Upper lobe of right lung (tissue), 1 donor: ENCODE results near the gene SRR. TPM values are rescaled to one million over a fixed set of nuclear protein-coding genes. Genes with fewer than 3 reads are reported as not detected.

Experiments
- ATAC-seq: fragments of 200-7000 bp; cut with Tn5 transposase; one replicate; pipeline ENCODE4 v1.9.1; 2020; ENCODE audit warnings: mild to moderate bottlenecking, moderate library complexity
- DNase-seq: peaks from one replicate; pipeline ENCODE4 v3.0.0-alpha.2; 2020
- H3K27ac ChIP-seq: fragments of 200-600 bp; one replicate; pipeline ENCODE4 v1.8.0; 2022
- H3K27me3 ChIP-seq: fragments of 200-600 bp; one replicate; pipeline ENCODE4 v1.8.0; 2022; ENCODE audit warnings: mild to moderate bottlenecking
- H3K36me3 ChIP-seq: fragments of 200-600 bp; one replicate; pipeline ENCODE4 v1.8.0; 2022
- H3K4me1 ChIP-seq: fragments of 200-600 bp; one replicate; pipeline ENCODE4 v1.8.0; 2022
- H3K4me3 ChIP-seq: fragments of 200-600 bp; one replicate; pipeline ENCODE4 v1.8.0; 2022; ENCODE audit warnings: mild to moderate bottlenecking
- H3K9me3 ChIP-seq: fragments of 200-600 bp; one replicate; pipeline ENCODE4 v1.8.0; 2022
- intact Hi-C: fragments of 100-400 bp; cut with DNase I; formaldehyde crosslinking; loops from one replicate; pipeline ENCODE4 v1.11.0; 2022
- total RNA-seq: library from RNA; stranded (reverse); fragmentation: NEBNext Ultra II Directional; extraction: Animal tissue kit (Norgen Biotek cat#: 25700); gene quantifications from one replicate; pipeline ENCODE4 v1.2.1, GENCODE V29; 2021
- TF ChIP-seq, protein P1 (sequence below): fragments of 200-600 bp; IDR thresholded peaks from one replicate; pipeline ENCODE4 v1.8.0; 2022; ENCODE audit warnings: antibody characterized with exemption
- donor health status: DM: no; HTN: yes; CAD: no; lungs with severe emphysema.

SRR gene
- total RNA-seq, 1 donor from 2014 or later: 6.3 TPM

- H3K36me3 ChIP-seq: peaks cover 74% of the 10 kb centered on the region
- no peaks in the 10 kb centered on the region for H3K9me3 ChIP-seq
- no peak overlapping the region for H3K4me3 ChIP-seq
- TF ChIP-seq, protein P1, sequence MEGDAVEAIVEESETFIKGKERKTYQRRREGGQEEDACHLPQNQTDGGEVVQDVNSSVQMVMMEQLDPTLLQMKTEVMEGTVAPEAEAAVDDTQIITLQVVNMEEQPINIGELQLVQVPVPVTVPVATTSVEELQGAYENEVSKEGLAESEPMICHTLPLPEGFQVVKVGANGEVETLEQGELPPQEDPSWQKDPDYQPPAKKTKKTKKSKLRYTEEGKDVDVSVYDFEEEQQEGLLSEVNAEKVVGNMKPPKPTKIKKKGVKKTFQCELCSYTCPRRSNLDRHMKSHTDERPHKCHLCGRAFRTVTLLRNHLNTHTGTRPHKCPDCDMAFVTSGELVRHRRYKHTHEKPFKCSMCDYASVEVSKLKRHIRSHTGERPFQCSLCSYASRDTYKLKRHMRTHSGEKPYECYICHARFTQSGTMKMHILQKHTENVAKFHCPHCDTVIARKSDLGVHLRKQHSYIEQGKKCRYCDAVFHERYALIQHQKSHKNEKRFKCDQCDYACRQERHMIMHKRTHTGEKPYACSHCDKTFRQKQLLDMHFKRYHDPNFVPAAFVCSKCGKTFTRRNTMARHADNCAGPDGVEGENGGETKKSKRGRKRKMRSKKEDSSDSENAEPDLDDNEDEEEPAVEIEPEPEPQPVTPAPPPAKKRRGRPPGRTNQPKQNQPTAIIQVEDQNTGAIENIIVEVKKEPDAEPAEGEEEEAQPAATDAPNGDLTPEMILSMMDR: no peak
- intact Hi-C loops: no loop called here
- no peak overlapping the region for H3K27ac ChIP-seq
- H3K27me3 ChIP-seq: no peaks in the 10 kb centered on the region
- no peak for DNase-seq
- ATAC-seq: no peak
- H3K4me1 ChIP-seq: no peaks in the 10 kb centered on the region
These were observed 20.0 kb downstream of the SRR start for GRCh38 chr17:2323629-2324314.

DNA sequence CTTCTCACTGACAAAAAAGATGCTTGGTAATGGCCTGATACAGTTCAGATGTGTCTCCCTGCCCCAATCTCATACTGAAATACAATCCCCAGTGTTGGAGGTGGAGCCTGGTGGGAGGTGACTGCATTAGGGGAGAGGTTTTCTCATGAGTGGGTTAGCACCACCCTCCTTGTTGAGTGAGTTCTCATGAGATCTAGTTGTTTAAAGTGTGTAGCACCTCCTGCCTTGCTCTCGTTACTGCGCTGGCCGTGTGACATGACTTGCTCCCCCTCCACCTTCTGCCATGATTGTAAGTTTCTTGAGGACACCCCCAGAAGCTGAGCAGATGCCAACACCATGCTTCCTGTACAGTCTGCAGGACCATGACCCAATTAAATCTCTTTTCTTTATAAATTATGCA is 27.6 kb downstream of the SRR start:
- H3K9me3 ChIP-seq: no peaks in the 10 kb centered on the region
- intact Hi-C loops: no loop called here
- no peaks in the 10 kb centered on the region for H3K27me3 ChIP-seq
- H3K4me3 ChIP-seq: no peak overlapping the region
- H3K36me3 ChIP-seq: peaks cover 88% of the 10 kb centered on the region
- no peak for ATAC-seq
- H3K27ac ChIP-seq: no peak overlapping the region
- peaks cover 12% of the 10 kb centered on the region for H3K4me1 ChIP-seq
- DNase-seq: no peak
- TF ChIP-seq, protein P1: no peak

DNA sequence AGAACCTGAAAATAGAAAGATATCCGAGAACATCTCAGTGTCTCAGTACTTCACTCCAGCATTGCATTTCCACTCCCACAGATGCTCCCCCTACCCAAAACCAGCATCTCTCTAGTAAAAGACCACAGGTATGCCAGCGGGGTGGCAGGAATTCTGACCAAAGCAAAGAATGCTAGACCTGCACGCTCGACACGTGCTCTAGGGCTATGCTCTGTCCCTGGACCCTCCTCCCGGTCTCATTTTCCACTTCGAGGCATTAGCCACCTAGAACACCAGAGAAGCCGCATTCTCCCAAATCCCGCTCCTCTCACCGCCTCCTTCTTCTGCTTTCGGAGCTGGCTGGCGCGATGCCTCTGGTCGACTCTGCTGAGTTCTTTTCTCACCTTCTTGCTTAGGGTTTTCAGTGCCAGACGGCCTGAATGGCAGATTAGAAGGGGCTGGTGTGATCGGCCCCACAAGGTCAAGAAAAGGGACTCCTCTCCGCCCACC is 32.0 kb downstream of the SRR start:
- Histone ChIP-seq H3K27me3 (no peaks in the 10 kb centered on the region), H3K36me3 (peaks cover 45% of the 10 kb centered on the region), H3K27ac (peak overlapping the region; percentile 59), H3K4me1 (peaks cover 18% of the 10 kb centered on the region), H3K9me3 (no peaks in the 10 kb centered on the region), H3K4me3 (peak overlapping the region; percentile 84)
- DNase-seq (no peak), ATAC-seq (no peak)
- intact Hi-C loops: no loop called here
- TF ChIP-seq, protein P1: no peak

GRCh38 chr17:2336215-2336851 is 32.6 kb downstream of the SRR start, which contains the start of gene TSR1:
Gene TSR1, minus strand, starts transcription at chr17:2336457. Its CDS starts 30 bp downstream, at chr17:2336427.
- DNase-seq (peak; percentile 95), ATAC-seq (peak; percentile 96)
- TF ChIP-seq, protein P1: peak; percentile 24
- Histone ChIP-seq H3K4me1 (peaks cover 18% of the 10 kb centered on the region), H3K36me3 (peaks cover 42% of the 10 kb centered on the region), H3K27me3 (no peaks in the 10 kb centered on the region), H3K9me3 (no peaks in the 10 kb centered on the region), H3K4me3 (peak within 1 kb of the TSS; percentile 84), H3K27ac (peak within 1 kb of the TSS; percentile 59)
- intact Hi-C loops: no loop called here

GRCh38 chr17:2336852-2337543 is 33.2 kb downstream of the SRR start, which contains the start of gene SGSM2:
Gene SGSM2, plus strand, starts transcription at chr17:2337501. Its CDS starts 188 bp downstream, at chr17:2337689.
- Histone ChIP-seq H3K4me3 (peak within 1 kb of the TSS; percentile 84), H3K36me3 (peaks cover 42% of the 10 kb centered on the region), H3K4me1 (peaks cover 18% of the 10 kb centered on the region), H3K27me3 (no peaks in the 10 kb centered on the region), H3K9me3 (no peaks in the 10 kb centered on the region), H3K27ac (peak within 1 kb of the TSS; percentile 79)
- TF ChIP-seq, protein P1: no peak
- ATAC-seq (peak; percentile 79), DNase-seq (peak; percentile 86)
- intact Hi-C loops: no loop called here
